ENCODE measurements around the gene CRK. TPM values are rescaled to one million over a fixed set of nuclear protein-coding genes. Genes with fewer than 3 reads are reported as not detected.

CRK gene
- total RNA-seq (2021), result 57.1 and 57.9 TPM in 2 replicates
- Bru-seq, nascent RNA, result percentile 90 among the genes with signal in this experiment
- percentile 93 among the genes with signal in this experiment for BruChase-seq, experiment 1, labeled RNA remaining after a 2-hour chase
- percentile 94 among the genes with signal in this experiment for BruChase-seq, experiment 2, labeled RNA remaining after a 6-hour chase
- long read RNA-seq, transcript CRK-201 (3 exons, 3,880 nt), result minor isoform, 45 of 105 reads
- long read RNA-seq, transcript CRK-202 (3 exons, 3,675 nt), result major isoform, 50 of 105 reads
- long read RNA-seq, partial matches to known transcripts, result 4 of 105 reads
- long read RNA-seq, other reads (novel, unspliced or antisense), result 5 of 105 reads

- intact Hi-C loops (cut with micrococcal nuclease; ENCODE audit: unreplicated experiment), result loop anchor here (1.0 to 10.0 kb wide), 5 partner anchors 33 to 89 kb away; partner anchors contain the start of gene INPP5K
- ChIA-PET POLR2A (ENCODE audit: unreplicated experiment) (interaction anchor here (0.6 kb wide), 1 partner anchor 11 kb away, joined by 9 read pairs; no protein-coding TSS in a partner anchor), CTCF (interaction anchor here (0.7 to 1.1 kb wide), 2 partner anchors 60 to 90 kb away, joined by 3 to 10 read pairs; partner anchors contain the start of gene INPP5K)
- H3K4me3 ChIP-seq, result peak within 1 kb of the TSS; percentile 98
- peak within 1 kb of the TSS; percentile 90 for H2AFZ ChIP-seq
- peak within 1 kb of the TSS; percentile 59 for H3K27ac ChIP-seq
- H3K27me3 ChIP-seq (ENCODE audit: insufficient read depth, low read depth), result no peaks in the 10 kb centered on the region
- DNase-seq, result peak; percentile 84 to 99
- no peaks in the 10 kb centered on the region for H3K9me2 ChIP-seq (ENCODE audit: insufficient read depth)
- TF ChIP-seq, protein P1, sequence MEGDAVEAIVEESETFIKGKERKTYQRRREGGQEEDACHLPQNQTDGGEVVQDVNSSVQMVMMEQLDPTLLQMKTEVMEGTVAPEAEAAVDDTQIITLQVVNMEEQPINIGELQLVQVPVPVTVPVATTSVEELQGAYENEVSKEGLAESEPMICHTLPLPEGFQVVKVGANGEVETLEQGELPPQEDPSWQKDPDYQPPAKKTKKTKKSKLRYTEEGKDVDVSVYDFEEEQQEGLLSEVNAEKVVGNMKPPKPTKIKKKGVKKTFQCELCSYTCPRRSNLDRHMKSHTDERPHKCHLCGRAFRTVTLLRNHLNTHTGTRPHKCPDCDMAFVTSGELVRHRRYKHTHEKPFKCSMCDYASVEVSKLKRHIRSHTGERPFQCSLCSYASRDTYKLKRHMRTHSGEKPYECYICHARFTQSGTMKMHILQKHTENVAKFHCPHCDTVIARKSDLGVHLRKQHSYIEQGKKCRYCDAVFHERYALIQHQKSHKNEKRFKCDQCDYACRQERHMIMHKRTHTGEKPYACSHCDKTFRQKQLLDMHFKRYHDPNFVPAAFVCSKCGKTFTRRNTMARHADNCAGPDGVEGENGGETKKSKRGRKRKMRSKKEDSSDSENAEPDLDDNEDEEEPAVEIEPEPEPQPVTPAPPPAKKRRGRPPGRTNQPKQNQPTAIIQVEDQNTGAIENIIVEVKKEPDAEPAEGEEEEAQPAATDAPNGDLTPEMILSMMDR (conservative IDR thresholded peaks at IDR 0.05), result no peak
- TF ChIP-seq EZH2 (IDR thresholded peaks at IDR 0.05; ENCODE audit: low read depth), result no peak
- 0 out of 2 replicates have a peak, but pooled peaks cover 7% of the 10 kb centered on the region for H3K36me3 ChIP-seq (ENCODE audit: low read depth)
- peaks cover 42% of the 10 kb centered on the region for H4K20me1 ChIP-seq (ENCODE audit: insufficient read depth)
- H3K79me2 ChIP-seq (ENCODE audit: low read depth), result peaks cover 50% of the 10 kb centered on the region
- peak within 1 kb of the TSS; percentile 100 for H3K4me2 ChIP-seq
- H3K4me1 ChIP-seq (replicated peaks; ENCODE audit: insufficient read depth), result peaks cover 27% of the 10 kb centered on the region
- no peaks in the 10 kb centered on the region for H3K9me3 ChIP-seq (ENCODE audit: insufficient read depth, low read depth)
- BruUV-seq (replicated peaks), result no TSS peak
- peaks cover 36% of the 10 kb centered on the region; the same call in 1 of the 2 replicates for H3F3A ChIP-seq (ENCODE audit: insufficient read depth, low read depth)
Observed at GRCh38 chr17:1455797-1456599, at the start of gene CRK. CRK (minus strand) TSS chr17:1456232; CDS start chr17:1456117, 115 bp downstream.

DNA sequence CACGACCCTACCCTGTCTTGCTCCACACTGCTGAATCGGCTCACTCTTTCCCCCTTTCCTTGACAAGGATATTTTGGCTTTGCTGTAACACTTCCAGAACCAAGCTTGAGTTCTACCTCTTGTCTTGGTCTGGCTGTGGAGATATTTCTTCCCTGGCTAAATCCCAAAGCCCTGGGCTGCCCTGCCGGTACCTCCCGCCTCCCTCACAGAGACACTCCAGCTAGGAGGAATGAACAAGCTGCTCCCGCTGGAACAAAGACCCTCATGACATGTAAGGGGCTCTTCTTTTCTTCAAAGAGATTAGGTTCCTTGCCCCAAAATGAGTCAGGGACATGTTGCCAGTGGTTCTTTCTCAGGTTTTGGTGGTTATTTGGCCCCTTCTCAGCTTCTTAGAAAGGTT lies 49.6 kb upstream of the CRK start:
- CTCF ChIA-PET, result no interaction called here
- H3K9me2 ChIP-seq (ENCODE audit: insufficient read depth), result no peaks in the 10 kb centered on the region
- no peaks in the 10 kb centered on the region for H4K20me1 ChIP-seq (ENCODE audit: insufficient read depth)
- no peaks in the 10 kb centered on the region for H3K9me3 ChIP-seq (ENCODE audit: insufficient read depth, low read depth)
- peaks cover 9% of the 10 kb centered on the region; the same call in 1 of the 2 replicates for H3F3A ChIP-seq (ENCODE audit: insufficient read depth, low read depth)
- TF ChIP-seq EZH2 (IDR thresholded peaks at IDR 0.05; ENCODE audit: low read depth), result no peak
- TF ChIP-seq, protein P1 (conservative IDR thresholded peaks at IDR 0.05), result no peak
- H3K27me3 ChIP-seq (ENCODE audit: insufficient read depth, low read depth), result no peaks in the 10 kb centered on the region
- H3K36me3 ChIP-seq (ENCODE audit: low read depth), result no peaks in the 10 kb centered on the region
- no peak overlapping the region for H3K4me3 ChIP-seq
- DNase-seq, result no peak
- no TSS peak for BruUV-seq (replicated peaks)
- H3K4me2 ChIP-seq, result no peak overlapping the region
- no peaks in the 10 kb centered on the region for H3K4me1 ChIP-seq (replicated peaks; ENCODE audit: insufficient read depth)
- intact Hi-C loops (cut with micrococcal nuclease; ENCODE audit: unreplicated experiment), result no loop called here
- POLR2A ChIA-PET (ENCODE audit: unreplicated experiment), result no interaction called here
- H2AFZ ChIP-seq, result no peak overlapping the region
- H3K79me2 ChIP-seq (ENCODE audit: low read depth), result no peaks in the 10 kb centered on the region
- H3K27ac ChIP-seq, result no peak overlapping the region

- no peak overlapping the region for H3K4me3 ChIP-seq
- CTCF ChIA-PET, result no interaction called here
- peaks cover 6% of the 10 kb centered on the region; the same call in 1 of the 2 replicates for H3F3A ChIP-seq (ENCODE audit: insufficient read depth, low read depth)
- H3K36me3 ChIP-seq (ENCODE audit: low read depth), result no peaks in the 10 kb centered on the region
- H3K4me2 ChIP-seq, result no peak overlapping the region
- no peak overlapping the region for H2AFZ ChIP-seq
- POLR2A ChIA-PET (ENCODE audit: unreplicated experiment), result interaction anchor here (0.6 kb wide), 1 partner anchor 49 kb away, joined by 3 read pairs; no protein-coding TSS in a partner anchor
- no peaks in the 10 kb centered on the region for H3K79me2 ChIP-seq (ENCODE audit: low read depth)
- intact Hi-C loops (cut with micrococcal nuclease; ENCODE audit: unreplicated experiment), result no loop called here
- no peaks in the 10 kb centered on the region for H3K27me3 ChIP-seq (ENCODE audit: insufficient read depth, low read depth)
- TF ChIP-seq, protein P1 (conservative IDR thresholded peaks at IDR 0.05), result no peak
- TF ChIP-seq EZH2 (IDR thresholded peaks at IDR 0.05; ENCODE audit: low read depth), result no peak
- H3K9me3 ChIP-seq (ENCODE audit: insufficient read depth, low read depth), result no peaks in the 10 kb centered on the region
- no TSS peak for BruUV-seq (replicated peaks)
- H3K4me1 ChIP-seq (replicated peaks; ENCODE audit: insufficient read depth), result no peaks in the 10 kb centered on the region
- no peaks in the 10 kb centered on the region for H4K20me1 ChIP-seq (ENCODE audit: insufficient read depth)
- no peaks in the 10 kb centered on the region for H3K9me2 ChIP-seq (ENCODE audit: insufficient read depth)
- DNase-seq, result no peak
- H3K27ac ChIP-seq, result no peak overlapping the region
Observed at GRCh38 chr17:1504866-1505265, 48.8 kb upstream of the CRK start.
